ENCODE measurements around the gene TCP1.
"Not testable (repeated sequence)": the region's sequence is repeated elsewhere in the genome, so short reads cannot be mapped to it uniquely, and the experiment has no call there.

The TCP1 gene

DNA sequence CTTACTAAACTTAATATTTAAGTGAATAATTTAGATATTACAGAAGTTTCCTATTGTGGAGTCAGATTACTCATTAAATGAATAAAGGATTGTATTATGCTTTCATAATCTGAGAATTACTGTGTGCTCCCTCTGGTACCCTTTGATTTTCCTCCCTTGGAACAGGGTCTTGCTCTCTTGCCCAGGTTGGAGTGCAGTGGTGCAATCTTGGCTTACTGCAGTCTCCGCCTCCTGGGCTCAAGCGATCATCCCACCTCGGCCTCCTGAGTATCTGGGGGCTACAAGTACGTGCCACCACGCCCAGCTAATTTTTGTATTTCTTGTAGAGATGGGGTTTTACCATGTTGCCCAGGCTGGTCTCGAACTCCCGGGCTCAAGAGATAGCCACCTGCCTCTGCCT lies 52.5 kb downstream of the TCP1 start:
- Histone ChIP-seq H3K4me3 (ENCODE audit: low read length) (no peak overlapping the region), H3K36me3 (replicated peaks; ENCODE audit: insufficient read depth, low read length) (no peaks in the 10 kb centered on the region), H3K27me3 (replicated peaks; ENCODE audit: insufficient read depth, low read length) (no peaks in the 10 kb centered on the region), H3K4me2 (ENCODE audit: low read depth, low read length) (no peak overlapping the region), H3K79me2 (ENCODE audit: low read length) (peaks cover 94% of the 10 kb centered on the region), H3F3A (ENCODE audit: insufficient read depth, low read length) (no peaks in the 10 kb centered on the region), H4K20me1 (ENCODE audit: insufficient read depth, low read length) (no peaks in the 10 kb centered on the region; the same call in 1 of the 2 replicates), H3K4me1 (ENCODE audit: low read length) (no peaks in the 10 kb centered on the region), H3K9ac (ENCODE audit: low read length) (no peak overlapping the region), H3K27ac (ENCODE audit: low read length) (no peak overlapping the region), H3K9me3 (replicated peaks; ENCODE audit: insufficient read depth, low read length) (no peaks in the 10 kb centered on the region), H2AFZ (ENCODE audit: low read length) (no peak overlapping the region), H3K9me2 (replicated peaks; ENCODE audit: insufficient read depth, low read length) (no peaks in the 10 kb centered on the region)
- no peak for DNase-seq
- TF ChIP-seq EZH2phosphoT487 (IDR thresholded peaks at IDR 0.05; ENCODE audit: low read length) (no peak), EZH2 (optimal IDR thresholded peaks at IDR 0.05; ENCODE audit: low read depth, low read length) (no peak)
- TF ChIP-seq, protein P1, sequence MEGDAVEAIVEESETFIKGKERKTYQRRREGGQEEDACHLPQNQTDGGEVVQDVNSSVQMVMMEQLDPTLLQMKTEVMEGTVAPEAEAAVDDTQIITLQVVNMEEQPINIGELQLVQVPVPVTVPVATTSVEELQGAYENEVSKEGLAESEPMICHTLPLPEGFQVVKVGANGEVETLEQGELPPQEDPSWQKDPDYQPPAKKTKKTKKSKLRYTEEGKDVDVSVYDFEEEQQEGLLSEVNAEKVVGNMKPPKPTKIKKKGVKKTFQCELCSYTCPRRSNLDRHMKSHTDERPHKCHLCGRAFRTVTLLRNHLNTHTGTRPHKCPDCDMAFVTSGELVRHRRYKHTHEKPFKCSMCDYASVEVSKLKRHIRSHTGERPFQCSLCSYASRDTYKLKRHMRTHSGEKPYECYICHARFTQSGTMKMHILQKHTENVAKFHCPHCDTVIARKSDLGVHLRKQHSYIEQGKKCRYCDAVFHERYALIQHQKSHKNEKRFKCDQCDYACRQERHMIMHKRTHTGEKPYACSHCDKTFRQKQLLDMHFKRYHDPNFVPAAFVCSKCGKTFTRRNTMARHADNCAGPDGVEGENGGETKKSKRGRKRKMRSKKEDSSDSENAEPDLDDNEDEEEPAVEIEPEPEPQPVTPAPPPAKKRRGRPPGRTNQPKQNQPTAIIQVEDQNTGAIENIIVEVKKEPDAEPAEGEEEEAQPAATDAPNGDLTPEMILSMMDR (IDR thresholded peaks at IDR 0.05; ENCODE audit: low read length): no peak

DNA sequence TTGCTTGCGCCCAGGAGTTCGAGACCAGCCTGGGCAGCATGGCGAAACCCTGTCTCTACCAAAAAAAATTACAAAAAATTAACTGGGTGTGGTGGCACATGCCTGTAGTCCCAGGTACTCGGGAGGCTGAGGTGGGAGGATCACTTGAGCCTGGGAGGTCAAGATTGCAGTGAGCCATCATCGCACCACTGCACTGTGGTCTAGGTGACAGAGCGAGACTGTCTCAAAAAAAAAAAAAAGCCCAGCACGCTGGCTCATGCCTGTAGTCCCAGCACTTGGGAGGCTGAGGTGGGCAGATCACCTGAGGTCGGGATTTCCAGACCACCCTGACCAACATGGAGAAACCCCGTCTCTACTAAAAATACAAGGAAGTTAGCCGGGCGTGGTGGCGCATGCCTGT lies 56.0 kb downstream of the TCP1 start:
- H3K4me2 ChIP-seq (ENCODE audit: low read depth, low read length); DNase-seq; H3K9me3 ChIP-seq (replicated peaks; ENCODE audit: insufficient read depth, low read length); H3K27ac ChIP-seq (ENCODE audit: low read length); H2AFZ ChIP-seq (ENCODE audit: low read length); H3K9me2 ChIP-seq (replicated peaks; ENCODE audit: insufficient read depth, low read length); H4K20me1 ChIP-seq (ENCODE audit: insufficient read depth, low read length); H3K27me3 ChIP-seq (replicated peaks; ENCODE audit: insufficient read depth, low read length); H3K4me3 ChIP-seq (ENCODE audit: low read length); H3K9ac ChIP-seq (ENCODE audit: low read length); H3F3A ChIP-seq (ENCODE audit: insufficient read depth, low read length); H3K36me3 ChIP-seq (replicated peaks; ENCODE audit: insufficient read depth, low read length); H3K4me1 ChIP-seq (ENCODE audit: low read length): not testable (repeated sequence)
- peaks cover 99% of the 10 kb centered on the region for H3K79me2 ChIP-seq (ENCODE audit: low read length)

DNA sequence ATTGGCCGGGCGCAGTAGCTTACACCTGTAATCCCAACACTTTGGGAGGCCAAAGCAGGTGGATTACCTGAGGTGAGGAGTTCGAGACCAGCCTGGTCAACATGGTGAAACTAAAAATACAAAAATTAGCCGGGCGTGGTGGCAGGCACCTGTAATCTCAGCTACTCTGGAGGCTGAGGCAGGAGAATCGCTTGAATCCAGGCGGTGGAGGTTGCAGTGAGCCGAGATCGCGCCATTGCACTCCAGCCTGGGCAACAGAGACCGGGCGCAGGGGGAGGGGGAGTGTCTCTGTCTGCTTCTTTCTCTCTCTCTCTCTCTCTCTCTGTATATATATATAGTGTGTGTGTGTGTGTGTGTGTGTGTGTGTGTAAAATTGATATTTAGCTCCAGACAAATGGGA lies 56.9 kb downstream of the TCP1 start:
- not testable (repeated sequence) for H3K9me3 ChIP-seq (replicated peaks; ENCODE audit: insufficient read depth, low read length); H2AFZ ChIP-seq (ENCODE audit: low read length); H3K27me3 ChIP-seq (replicated peaks; ENCODE audit: insufficient read depth, low read length); H3F3A ChIP-seq (ENCODE audit: insufficient read depth, low read length); H3K4me3 ChIP-seq (ENCODE audit: low read length); H3K36me3 ChIP-seq (replicated peaks; ENCODE audit: insufficient read depth, low read length); H3K4me1 ChIP-seq (ENCODE audit: low read length); H3K9me2 ChIP-seq (replicated peaks; ENCODE audit: insufficient read depth, low read length); DNase-seq; H3K4me2 ChIP-seq (ENCODE audit: low read depth, low read length); H4K20me1 ChIP-seq (ENCODE audit: insufficient read depth, low read length); H3K27ac ChIP-seq (ENCODE audit: low read length); H3K9ac ChIP-seq (ENCODE audit: low read length)
- H3K79me2 ChIP-seq (ENCODE audit: low read length): peaks cover 99% of the 10 kb centered on the region

DNA sequence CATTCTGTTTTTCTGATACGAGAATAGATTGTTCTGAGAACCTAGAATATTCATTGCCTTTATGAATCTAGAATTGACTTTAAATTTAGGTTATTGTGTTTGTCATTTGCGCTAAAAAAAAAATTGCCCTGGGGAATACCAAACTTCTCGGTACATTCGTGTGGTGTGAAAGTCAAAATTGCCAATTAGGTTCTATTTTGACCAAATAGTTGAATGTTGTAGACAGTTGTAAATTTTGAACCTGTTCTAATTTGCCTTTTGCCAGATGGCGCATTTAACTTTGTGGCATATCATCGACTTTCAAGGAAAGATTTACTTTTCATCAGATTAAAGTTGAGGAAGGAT lies 59.1 kb downstream of the TCP1 start:
- Histone ChIP-seq H3K9me2 (replicated peaks; ENCODE audit: insufficient read depth, low read length) (no peaks in the 10 kb centered on the region), H3K4me1 (ENCODE audit: low read length) (no peaks in the 10 kb centered on the region), H3K9ac (ENCODE audit: low read length) (no peak overlapping the region), H3K4me3 (ENCODE audit: low read length) (no peak overlapping the region), H3K9me3 (replicated peaks; ENCODE audit: insufficient read depth, low read length) (no peaks in the 10 kb centered on the region), H3K27me3 (replicated peaks; ENCODE audit: insufficient read depth, low read length) (no peaks in the 10 kb centered on the region), H3F3A (ENCODE audit: insufficient read depth, low read length) (no peaks in the 10 kb centered on the region), H3K79me2 (ENCODE audit: low read length) (peaks cover 88% of the 10 kb centered on the region), H3K36me3 (replicated peaks; ENCODE audit: insufficient read depth, low read length) (no peaks in the 10 kb centered on the region), H4K20me1 (ENCODE audit: insufficient read depth, low read length) (peaks cover 10% of the 10 kb centered on the region; the same call in 1 of the 2 replicates), H2AFZ (ENCODE audit: low read length) (no peak overlapping the region), H3K27ac (ENCODE audit: low read length) (no peak overlapping the region), H3K4me2 (ENCODE audit: low read depth, low read length) (peak overlapping the region; percentile 63; the same call in 1 of the 2 replicates)
- TF ChIP-seq EZH2phosphoT487 (IDR thresholded peaks at IDR 0.05; ENCODE audit: low read length) (no peak), EZH2 (optimal IDR thresholded peaks at IDR 0.05; ENCODE audit: low read depth, low read length) (no peak)
- TF ChIP-seq, protein P1 (IDR thresholded peaks at IDR 0.05; ENCODE audit: low read length): no peak
- DNase-seq: no peak
